Measurements from ENCODE around the gene ARX.

The ARX gene

DNA sequence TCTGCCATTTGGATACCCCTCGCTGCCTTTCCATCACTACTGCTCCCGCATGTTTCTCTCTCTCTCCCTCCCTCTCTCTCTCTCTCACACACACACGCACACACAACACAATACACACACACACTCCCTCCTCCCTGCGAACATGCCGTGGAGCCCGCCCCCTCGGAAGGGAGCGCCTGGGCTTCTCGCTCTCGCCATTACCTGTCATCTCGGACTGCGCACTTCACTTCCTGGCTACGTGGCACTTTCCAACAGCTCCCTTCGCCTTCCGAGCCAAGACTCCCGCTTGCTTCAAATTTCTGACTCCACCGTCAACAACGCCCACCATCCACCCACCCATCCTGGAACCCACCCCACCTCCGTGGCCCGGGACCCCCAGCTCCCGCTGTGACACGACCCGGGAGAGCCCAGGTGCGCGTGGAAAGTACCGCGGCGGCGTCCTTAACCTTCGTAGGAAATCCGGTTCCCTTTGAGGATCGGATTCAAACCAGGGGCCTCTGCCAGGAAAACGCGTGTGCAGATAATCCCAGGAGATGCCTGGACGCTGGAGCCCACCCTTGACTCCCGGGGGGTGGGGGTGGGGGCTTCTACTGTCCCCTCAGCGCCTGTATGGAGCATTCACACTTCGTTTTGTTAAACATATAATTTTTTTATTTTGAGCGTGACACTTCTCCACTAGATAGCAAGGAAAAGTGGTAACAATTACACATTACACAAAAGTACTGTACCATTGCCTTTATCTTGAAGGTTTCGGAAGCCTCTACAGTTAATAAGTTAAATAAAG lies 12.5 kb downstream of the ARX start:
- TF ChIP-seq, protein P1, sequence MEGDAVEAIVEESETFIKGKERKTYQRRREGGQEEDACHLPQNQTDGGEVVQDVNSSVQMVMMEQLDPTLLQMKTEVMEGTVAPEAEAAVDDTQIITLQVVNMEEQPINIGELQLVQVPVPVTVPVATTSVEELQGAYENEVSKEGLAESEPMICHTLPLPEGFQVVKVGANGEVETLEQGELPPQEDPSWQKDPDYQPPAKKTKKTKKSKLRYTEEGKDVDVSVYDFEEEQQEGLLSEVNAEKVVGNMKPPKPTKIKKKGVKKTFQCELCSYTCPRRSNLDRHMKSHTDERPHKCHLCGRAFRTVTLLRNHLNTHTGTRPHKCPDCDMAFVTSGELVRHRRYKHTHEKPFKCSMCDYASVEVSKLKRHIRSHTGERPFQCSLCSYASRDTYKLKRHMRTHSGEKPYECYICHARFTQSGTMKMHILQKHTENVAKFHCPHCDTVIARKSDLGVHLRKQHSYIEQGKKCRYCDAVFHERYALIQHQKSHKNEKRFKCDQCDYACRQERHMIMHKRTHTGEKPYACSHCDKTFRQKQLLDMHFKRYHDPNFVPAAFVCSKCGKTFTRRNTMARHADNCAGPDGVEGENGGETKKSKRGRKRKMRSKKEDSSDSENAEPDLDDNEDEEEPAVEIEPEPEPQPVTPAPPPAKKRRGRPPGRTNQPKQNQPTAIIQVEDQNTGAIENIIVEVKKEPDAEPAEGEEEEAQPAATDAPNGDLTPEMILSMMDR (IDR thresholded peaks at IDR 0.05), result no peak

DNA sequence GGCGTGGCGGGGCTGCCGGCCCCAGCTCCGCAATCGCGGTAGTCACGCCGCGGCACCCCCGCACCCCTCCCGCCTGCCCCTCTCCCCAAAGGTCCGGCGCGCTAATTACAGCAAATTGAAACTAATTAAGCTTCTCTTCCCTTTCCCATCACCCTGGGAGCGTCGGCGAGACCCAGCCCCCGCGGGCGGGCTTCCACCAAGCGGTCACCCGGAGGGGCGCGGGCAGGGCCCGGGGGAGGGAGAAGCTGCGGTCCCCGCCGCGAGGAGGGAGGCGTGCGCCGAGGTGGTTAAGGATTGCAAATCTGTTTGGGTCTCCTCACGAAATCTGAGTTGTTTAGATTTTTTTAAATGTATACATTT lies 13.1 kb downstream of the ARX start:
- TF ChIP-seq, protein P1 (IDR thresholded peaks at IDR 0.05), result no peak

DNA sequence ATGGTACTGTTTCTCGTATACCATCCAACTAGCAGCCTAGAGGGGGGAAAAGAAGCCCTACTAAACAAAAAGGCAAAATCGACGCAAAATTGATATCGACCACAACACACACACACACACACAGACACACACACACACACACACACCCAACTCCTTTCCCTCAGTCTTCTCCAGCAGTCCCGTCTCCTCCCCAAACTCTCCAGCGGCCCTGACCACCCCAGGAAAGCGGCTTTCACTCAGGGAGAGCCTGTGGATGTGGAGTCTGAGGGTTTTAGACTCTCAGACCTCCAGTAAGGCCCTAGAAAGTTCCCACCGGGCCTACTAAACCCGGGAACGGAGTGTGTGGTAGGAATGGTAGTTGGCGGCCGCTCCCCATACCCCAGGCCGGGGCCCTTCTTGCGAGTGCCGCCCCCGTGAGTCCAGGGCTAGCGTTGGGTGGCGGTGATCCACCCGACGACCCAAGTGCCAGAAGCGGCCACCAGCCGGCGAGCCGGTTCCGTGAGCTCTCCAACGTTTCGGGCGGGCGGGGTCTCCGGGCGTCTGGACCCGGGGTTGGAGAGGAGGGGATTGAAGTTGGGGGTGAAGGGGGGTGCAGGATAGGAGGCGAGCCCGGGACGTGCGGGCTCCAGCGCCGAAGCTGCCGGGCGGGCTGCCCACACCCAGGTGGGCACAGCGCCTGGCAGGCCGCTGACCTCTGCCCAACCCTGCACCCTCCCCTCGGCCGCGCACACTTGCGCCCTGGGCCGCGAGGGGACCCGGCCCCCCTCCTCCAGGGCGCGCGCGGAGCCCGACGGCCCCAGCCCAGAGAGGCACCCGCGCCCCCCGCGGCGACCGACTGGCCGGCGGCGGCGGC lies 13.7 kb downstream of the ARX start:
- TF ChIP-seq, protein P1 (IDR thresholded peaks at IDR 0.05), result no peak

DNA sequence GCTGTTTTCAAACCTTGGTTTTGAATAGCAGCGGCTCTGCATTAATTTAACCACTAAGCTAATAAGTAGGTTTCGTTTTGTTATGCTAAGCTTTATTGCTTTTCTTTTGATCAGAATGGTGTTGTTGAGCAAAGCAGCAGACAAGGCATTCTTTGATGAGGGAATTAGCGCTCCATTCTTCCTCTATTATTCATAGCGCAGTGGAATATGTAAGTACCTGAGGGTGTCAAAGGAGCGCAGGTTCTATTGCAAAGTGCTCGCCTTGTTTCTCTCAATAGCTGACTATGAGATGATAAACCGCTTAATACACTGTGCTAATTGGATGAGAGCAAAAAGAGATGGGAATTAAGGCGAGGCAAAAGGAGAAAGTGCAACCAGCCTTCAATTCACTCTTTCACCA lies 16.3 kb downstream of the ARX start:
- TF ChIP-seq, protein P1 (IDR thresholded peaks at IDR 0.05), result no peak

DNA sequence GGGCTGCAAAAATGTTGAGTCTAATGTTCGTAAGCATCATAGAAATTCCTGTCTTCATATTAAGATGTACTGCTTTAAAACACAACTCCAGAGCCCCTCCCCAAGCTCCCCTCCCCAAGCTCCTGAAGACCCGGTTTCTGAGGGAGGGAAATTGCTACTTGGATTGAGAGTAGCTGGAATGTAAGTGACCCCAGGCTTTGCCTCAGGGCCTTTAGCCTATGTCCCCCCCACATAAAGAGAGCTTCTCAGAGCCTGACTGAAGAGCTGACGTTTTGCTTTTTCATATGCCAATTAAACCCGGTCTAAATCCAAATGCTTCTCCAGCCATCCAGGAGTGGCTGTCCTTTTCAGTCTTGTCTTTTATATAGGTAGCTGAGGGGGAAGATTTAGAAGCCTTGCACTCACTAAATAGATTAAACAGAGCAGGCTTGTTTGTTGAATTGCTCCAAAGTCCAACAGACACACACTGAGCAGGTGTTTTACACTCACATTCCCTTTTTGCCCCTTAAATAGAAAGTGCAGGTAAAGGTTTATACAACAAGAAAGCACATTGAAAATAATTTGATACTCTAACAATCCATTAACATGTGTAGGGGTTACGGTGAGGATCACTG lies 19.6 kb downstream of the ARX start:
- TF ChIP-seq, protein P1 (IDR thresholded peaks at IDR 0.05), result no peak

DNA sequence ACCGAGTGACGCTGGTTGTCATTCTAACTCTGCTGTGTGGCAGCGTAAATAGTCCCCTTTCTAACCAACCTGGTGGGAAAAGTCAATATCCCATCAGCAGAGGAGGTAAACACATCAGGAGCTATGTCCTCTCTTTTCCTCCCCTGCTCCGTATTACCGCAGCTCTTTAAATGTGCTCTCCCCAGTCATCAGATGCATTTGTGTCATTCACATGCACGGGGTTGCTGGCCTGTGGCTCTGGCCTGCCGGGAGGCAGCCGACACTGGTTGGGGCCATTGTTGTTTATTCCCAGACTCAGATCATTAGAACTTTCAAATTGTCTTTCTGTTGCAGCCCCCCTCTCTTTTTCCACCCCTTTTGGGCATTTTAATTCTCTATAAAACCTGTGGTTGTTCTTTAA lies 21.9 kb downstream of the ARX start:
- TF ChIP-seq, protein P1 (IDR thresholded peaks at IDR 0.05), result no peak

DNA sequence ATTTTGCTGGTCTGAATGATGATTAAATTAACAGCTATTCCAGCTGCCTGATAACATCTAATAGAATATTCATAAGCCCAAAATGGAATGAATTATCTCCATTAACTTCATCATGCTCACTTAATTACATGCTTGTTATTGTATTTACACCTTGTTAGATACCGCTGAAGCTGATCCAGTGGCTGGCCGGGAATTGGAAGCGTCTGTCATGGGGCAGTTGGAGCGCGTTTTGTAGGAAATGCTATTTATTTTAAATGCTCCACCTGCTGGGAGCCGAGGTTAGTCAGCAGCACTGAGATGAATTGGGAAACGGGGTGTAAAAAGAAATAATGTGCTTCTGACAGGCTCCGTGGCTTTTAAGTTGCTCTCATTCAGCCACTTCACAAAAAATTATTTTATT lies 25.2 kb downstream of the ARX start:
- TF ChIP-seq, protein P1 (IDR thresholded peaks at IDR 0.05), result no peak

Measured in LNCAP (cell line).